CD14-positive monocyte (primary cell): Measurements from ENCODE around the gene AFDN. TPM values are rescaled to one million over a fixed set of nuclear protein-coding genes. Genes with fewer than 3 reads are reported as not detected.

ENCODE experiments used
- DNase-seq, 3 donors: peaks; one replicate each; pipeline ENCODE4 v3.0.0-alpha.2; 2011 to 2022
- H2AFZ ChIP-seq: 2 replicates; pipeline ENCODE4 v1.6.0; 2012; ENCODE audit warnings: mild to moderate bottlenecking, low read depth, low read length, inconsistent platforms; ENCODE audit not compliant: insufficient read depth, poor library complexity, severe bottlenecking
- H3K27ac ChIP-seq, 2 donors: 1 replicate in 1 of 2; 2 replicates in 1 of 2; pipeline ENCODE4 v1.5.1; 2012 to 2013; ENCODE audit warnings: low read length in 2 of 2, control low read depth in 1 of 2, inconsistent platforms in 1 of 2, low read depth in 1 of 2, mild to moderate bottlenecking in 1 of 2
- H3K27me3 ChIP-seq, 2 donors: one replicate each; pipeline versions ENCODE4 v1.6.0 to v1.6.1; 2011 to 2013; ENCODE audit warnings: low read length in 2 of 2; ENCODE audit not compliant: control insufficient read depth in 2 of 2, insufficient read depth in 2 of 2
- H3K36me3 ChIP-seq, 2 donors: replicated peaks in 1 of 2; 1 replicate in 1 of 2; 2 replicates in 1 of 2; pipeline versions ENCODE4 v1.5.1 to v1.6.1; 2012 to 2013; ENCODE audit warnings: low read length in 2 of 2, control low read depth in 1 of 2, inconsistent platforms in 1 of 2, mild to moderate bottlenecking in 1 of 2; ENCODE audit not compliant: insufficient read depth in 2 of 2, control insufficient read depth in 1 of 2
- H3K4me1 ChIP-seq, 2 donors: 1 replicate in 1 of 2; 2 replicates in 1 of 2; pipeline versions ENCODE4 v1.5.1 to v1.6.1; 2012 to 2013; ENCODE audit warnings: low read length in 2 of 2, control low read depth in 1 of 2, inconsistent platforms in 1 of 2, mild to moderate bottlenecking in 1 of 2, moderate library complexity in 1 of 2; ENCODE audit not compliant: insufficient read depth in 2 of 2, control insufficient read depth in 1 of 2
- H3K4me2 ChIP-seq: replicated peaks from 2 replicates; pipeline ENCODE3; 2012; ENCODE audit warnings: low read length, moderate library complexity, mild to moderate bottlenecking; ENCODE audit not compliant: poor library complexity, severe bottlenecking; ENCODE audit errors: extremely low read depth
- H3K4me3 ChIP-seq, 3 experiments: fragments of 200-600 bp in 1 of 3; sonication (generic) in 1 of 3; replicated peaks in 1 of 3; 1 replicate in 2 of 3; 2 replicates in 1 of 3; pipeline ENCODE4 v1.5.1; 2011 to 2013; ENCODE audit warnings: low read length in 3 of 3, mild to moderate bottlenecking in 3 of 3, control low read depth in 2 of 3, low read depth in 2 of 3, inconsistent platforms in 1 of 3, moderate library complexity in 1 of 3
- H3K79me2 ChIP-seq: 2 replicates; pipeline ENCODE4 v1.6.0; 2012; ENCODE audit warnings: mild to moderate bottlenecking, control low read depth, inconsistent platforms, low read length, moderate library complexity; ENCODE audit not compliant: insufficient read depth
- H3K9ac ChIP-seq: 2 replicates; pipeline ENCODE4 v1.6.0; 2017; ENCODE audit warnings: low read length, mild to moderate bottlenecking; ENCODE audit not compliant: insufficient read depth, poor library complexity, severe bottlenecking
- H3K9me3 ChIP-seq, 2 donors: replicated peaks in 1 of 2; 1 replicate in 1 of 2; 2 replicates in 1 of 2; pipeline versions ENCODE4 v1.5.1 to v1.6.1; 2012 to 2013; ENCODE audit warnings: low read length in 2 of 2, control low read depth in 1 of 2; ENCODE audit not compliant: control insufficient read depth in 1 of 2, insufficient read depth in 1 of 2
- H4K20me1 ChIP-seq: 2 replicates; pipeline ENCODE4 v1.6.0; 2012; ENCODE audit warnings: mild to moderate bottlenecking, low read length, control low read depth, moderate library complexity; ENCODE audit not compliant: insufficient read depth
- H3K27ac Mint-ChIP-seq, 7 donors: one replicate each; pipeline ENCODE4 v1.8.0; 2020; ENCODE audit warnings: mild to moderate bottlenecking in 7 of 7, mixed read lengths in 7 of 7, moderate library complexity in 6 of 7, inconsistent platforms in 2 of 7
- H3K27me3 Mint-ChIP-seq, 3 donors: one replicate each; pipeline ENCODE4 v1.8.0; 2021 to 2022; ENCODE audit warnings: low read depth in 3 of 3, mild to moderate bottlenecking in 3 of 3, mixed read lengths in 3 of 3, moderate library complexity in 3 of 3, inconsistent platforms in 1 of 3
- H3K36me3 Mint-ChIP-seq, 2 donors: one replicate each; pipeline ENCODE4 v1.8.0; 2020; ENCODE audit warnings: mixed read lengths in 2 of 2, inconsistent platforms in 1 of 2, mild to moderate bottlenecking in 1 of 2
- H3K4me1 Mint-ChIP-seq: one replicate; pipeline ENCODE4 v1.8.0; 2020; ENCODE audit warnings: mild to moderate bottlenecking, mixed read lengths
- H3K4me3 Mint-ChIP-seq, 2 donors: one replicate each; pipeline ENCODE4 v1.8.0; 2020; ENCODE audit warnings: mild to moderate bottlenecking in 2 of 2, mixed read lengths in 2 of 2, moderate library complexity in 1 of 2
- H3K9me3 Mint-ChIP-seq, 7 donors: one replicate each; pipeline ENCODE4 v1.8.0; 2020 to 2022; ENCODE audit warnings: mixed read lengths in 7 of 7, mild to moderate bottlenecking in 6 of 7, moderate library complexity in 6 of 7, inconsistent platforms in 2 of 7
- WGBS: methylation state at CpG from one replicate; pipeline ENCODE4 v1.1.5; 2013; ENCODE audit warnings: missing lambda C conversion rate; ENCODE audit not compliant: insufficient coverage; 5-methylcytosine and 5-hydroxymethylcytosine counted together
- intact Hi-C, 2 donors: fragments of 100-400 bp; cut with micrococcal nuclease; formaldehyde crosslinking; loops; one replicate each; pipeline versions ENCODE4 v1.15.0 to v1.15.1; 2023
- polyA plus RNA-seq, 3 donors: library from polyadenylated mRNA; depleted of rRNA in 1 of 3; unstranded in 2 of 3; stranded (reverse) in 1 of 3; fragments of 300-500 nt in 2 of 3; fragments of >200 nt in 1 of 3; fragmentation: Illumina TruSeq in 2 of 3; gene quantifications; 1 replicate in 2 of 3; 2 replicates in 1 of 3; pipeline ENCODE4 v1.2.3, GENCODE V29; 2012 to 2021
- TF ChIP-seq, protein P1 (sequence below): fragments of 200-600 bp; IDR thresholded peaks from one replicate; pipeline ENCODE4 v1.8.0; 2022; ENCODE audit warnings: antibody characterized with exemption, mild to moderate bottlenecking

AFDN gene
- polyA plus RNA-seq, 3 donors = 0.03 to 1.5 TPM; not detected in 1

GRCh38 chr6:168016176-168016620, 189.5 kb downstream of the AFDN start:
- H3K27ac ChIP-seq = no peak overlapping the region
- H3K4me1 ChIP-seq = no peaks in the 10 kb centered on the region
- H3K9me3 ChIP-seq = peaks cover 27 to 44% of the 10 kb centered on the region in 2 donors
- H3K27me3 ChIP-seq = no peaks in the 10 kb centered on the region
- H3K4me2 ChIP-seq = no peak overlapping the region
- 93% methylated on average over 18 of the region's 18 CpGs for WGBS
- H3K36me3 Mint-ChIP-seq = no peaks in the 10 kb centered on the region
- H3K4me1 Mint-ChIP-seq = no peaks in the 10 kb centered on the region
- no peak overlapping the region for H3K9ac ChIP-seq
- no peak for DNase-seq
- H3K36me3 ChIP-seq = no peaks in the 10 kb centered on the region
- peaks cover 8 to 39% (median 35%) of the 10 kb centered on the region in 7 donors for H3K9me3 Mint-ChIP-seq
- no peaks in the 10 kb centered on the region for H3K79me2 ChIP-seq
- TF ChIP-seq, protein P1, sequence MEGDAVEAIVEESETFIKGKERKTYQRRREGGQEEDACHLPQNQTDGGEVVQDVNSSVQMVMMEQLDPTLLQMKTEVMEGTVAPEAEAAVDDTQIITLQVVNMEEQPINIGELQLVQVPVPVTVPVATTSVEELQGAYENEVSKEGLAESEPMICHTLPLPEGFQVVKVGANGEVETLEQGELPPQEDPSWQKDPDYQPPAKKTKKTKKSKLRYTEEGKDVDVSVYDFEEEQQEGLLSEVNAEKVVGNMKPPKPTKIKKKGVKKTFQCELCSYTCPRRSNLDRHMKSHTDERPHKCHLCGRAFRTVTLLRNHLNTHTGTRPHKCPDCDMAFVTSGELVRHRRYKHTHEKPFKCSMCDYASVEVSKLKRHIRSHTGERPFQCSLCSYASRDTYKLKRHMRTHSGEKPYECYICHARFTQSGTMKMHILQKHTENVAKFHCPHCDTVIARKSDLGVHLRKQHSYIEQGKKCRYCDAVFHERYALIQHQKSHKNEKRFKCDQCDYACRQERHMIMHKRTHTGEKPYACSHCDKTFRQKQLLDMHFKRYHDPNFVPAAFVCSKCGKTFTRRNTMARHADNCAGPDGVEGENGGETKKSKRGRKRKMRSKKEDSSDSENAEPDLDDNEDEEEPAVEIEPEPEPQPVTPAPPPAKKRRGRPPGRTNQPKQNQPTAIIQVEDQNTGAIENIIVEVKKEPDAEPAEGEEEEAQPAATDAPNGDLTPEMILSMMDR = no peak
- no peak overlapping the region for H2AFZ ChIP-seq
- no peak overlapping the region for H3K27ac Mint-ChIP-seq
- H3K4me3 ChIP-seq = no peak overlapping the region
- peaks cover 0 to 3% (median 2%) of the 10 kb centered on the region in 3 donors for H3K27me3 Mint-ChIP-seq
- no peaks in the 10 kb centered on the region for H4K20me1 ChIP-seq
- H3K4me3 Mint-ChIP-seq = no peak overlapping the region
- intact Hi-C loops = no loop called here

DNA sequence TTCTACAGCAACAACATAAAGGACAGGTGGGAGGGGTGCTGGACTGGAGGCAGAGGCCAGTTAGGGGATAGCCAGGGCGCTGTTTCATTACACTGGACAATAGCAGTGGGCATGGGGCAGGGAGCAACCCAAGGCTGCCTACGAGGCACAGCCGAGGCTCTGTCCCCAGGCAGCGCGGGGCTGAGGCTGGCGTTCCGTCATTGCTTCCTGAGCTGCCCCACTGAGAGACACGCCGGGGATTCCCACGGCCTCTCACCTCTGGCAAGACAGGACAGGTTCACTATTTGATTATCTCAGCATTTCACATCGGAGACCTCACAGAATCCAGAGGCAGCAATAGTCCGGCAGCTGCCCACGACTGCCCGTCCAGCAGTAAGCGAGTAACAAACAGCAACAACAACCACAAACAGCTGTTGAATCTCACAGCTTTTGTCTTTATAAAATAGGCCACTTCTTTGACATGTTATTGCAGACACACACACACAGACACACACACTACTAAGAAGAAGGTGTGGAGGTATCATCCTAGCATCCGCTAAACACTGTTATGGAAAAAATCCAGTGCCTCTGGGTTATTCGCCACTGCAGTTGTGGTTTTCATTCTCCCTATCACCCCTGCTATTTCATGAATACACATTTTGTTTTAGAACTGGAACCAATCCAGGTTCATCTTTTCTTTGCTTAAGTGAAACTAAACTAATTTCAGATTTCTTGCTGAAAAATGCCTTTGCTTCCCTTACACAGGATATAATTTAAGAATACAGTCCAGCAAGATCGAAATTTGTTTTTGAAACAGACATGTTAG, 190.2 kb downstream of the AFDN start:
- Histone ChIP-seq H3K4me1 (no peaks in the 10 kb centered on the region), H3K9ac (no peak overlapping the region), H2AFZ (no peak overlapping the region), H3K27ac (no peak overlapping the region), H3K9me3 (peaks cover 22 to 44% of the 10 kb centered on the region in 2 donors), H3K79me2 (no peaks in the 10 kb centered on the region), H3K4me2 (no peak overlapping the region), H3K27me3 (no peaks in the 10 kb centered on the region), H3K4me3 (no peak overlapping the region), H3K36me3 (no peaks in the 10 kb centered on the region), H4K20me1 (no peaks in the 10 kb centered on the region)
- Mint-ChIP-seq H3K4me1 (no peaks in the 10 kb centered on the region), H3K9me3 (peaks cover 3 to 32% (median 29%) of the 10 kb centered on the region in 7 donors), H3K27me3 (peaks cover 0 to 2% (median 2%) of the 10 kb centered on the region in 3 donors), H3K36me3 (no peaks in the 10 kb centered on the region), H3K27ac (no peak overlapping the region), H3K4me3 (no peak overlapping the region)
- intact Hi-C loops = no loop called here
- TF ChIP-seq, protein P1 = no peak
- DNase-seq = no peak
- 92% methylated on average over 13 of the region's 18 CpGs for WGBS
